GM18508 (cell line): ENCODE results near the gene LAMC2.

Source experiments
- ATAC-seq: cut with Tn5 transposase; IDR thresholded peaks from one replicate; pipeline ENCODE4 v1.9.1; 2021; ENCODE audit warnings: moderate number of reproducible peaks; ENCODE audit not compliant: insufficient read depth, unreplicated experiment

LAMC2 gene

DNA sequence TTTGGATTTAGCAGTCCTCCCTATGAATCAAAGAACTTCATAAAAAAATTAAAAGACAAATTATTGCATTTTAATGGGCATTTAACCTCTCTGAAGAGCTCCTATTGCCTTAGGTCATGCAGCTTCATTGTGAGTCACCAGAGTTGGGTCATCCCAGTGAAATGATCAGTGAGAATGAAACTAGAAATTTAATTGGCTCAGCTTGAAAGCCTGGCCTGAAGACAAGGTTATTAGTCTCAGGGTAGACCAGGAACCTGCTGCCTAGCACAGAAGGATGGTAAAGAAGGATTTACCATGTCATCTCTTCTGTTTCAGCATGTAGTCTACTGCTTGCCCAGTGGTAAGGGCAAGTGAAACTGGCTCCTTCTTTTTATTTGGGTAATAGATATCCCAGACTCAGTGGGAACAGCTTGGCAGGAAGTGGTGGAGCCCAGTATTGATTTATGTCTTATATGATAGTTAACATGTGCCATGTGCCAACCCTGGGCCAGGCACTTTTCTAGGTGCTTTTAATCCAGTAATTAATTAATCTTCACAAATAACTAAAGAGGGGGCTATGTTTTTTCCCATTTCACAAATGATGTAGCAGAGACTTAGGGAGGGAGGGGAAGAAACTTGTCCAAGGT, 23.6 kb downstream of the LAMC2 start:
- ATAC-seq = no peak

- no peak for ATAC-seq
These were observed 24.6 kb downstream of the LAMC2 start for GRCh38 chr1:183210681-183211080.

- ATAC-seq = no peak
These were observed 26.8 kb downstream of the LAMC2 start for GRCh38 chr1:183212870-183213269.

GRCh38 chr1:183214021-183214970, 28.2 kb downstream of the LAMC2 start:
- ATAC-seq = no peak

DNA sequence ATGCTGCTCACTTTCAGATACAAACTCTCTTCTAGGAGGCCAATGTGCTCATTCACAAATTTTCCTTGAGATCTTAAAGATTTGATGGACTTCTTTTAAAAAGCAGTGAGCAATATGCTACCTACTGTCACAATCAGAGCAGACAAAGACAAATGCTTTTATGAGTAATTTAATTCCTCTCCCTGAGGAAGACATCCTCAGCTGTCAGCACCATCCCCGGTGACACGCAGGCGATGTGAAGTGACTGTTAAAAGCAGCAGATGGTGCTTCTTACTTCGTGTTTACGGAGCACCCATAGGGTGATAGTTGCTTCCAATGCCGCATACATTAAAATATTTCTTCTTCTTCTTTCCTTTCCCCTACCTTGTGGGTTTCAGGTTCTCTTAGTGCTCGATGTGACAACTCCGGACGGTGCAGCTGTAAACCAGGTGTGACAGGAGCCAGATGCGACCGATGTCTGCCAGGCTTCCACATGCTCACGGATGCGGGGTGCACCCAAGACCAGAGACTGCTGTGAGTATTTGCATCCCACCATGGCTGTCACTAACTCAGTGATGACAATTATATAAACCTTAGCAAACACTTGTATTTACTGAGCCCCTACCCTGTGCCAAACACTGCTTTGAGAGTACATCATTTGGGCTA, 29.1 kb downstream of the LAMC2 start:
- ATAC-seq = no peak

GRCh38 chr1:183215936-183216335, 29.9 kb downstream of the LAMC2 start:
- ATAC-seq = no peak

DNA sequence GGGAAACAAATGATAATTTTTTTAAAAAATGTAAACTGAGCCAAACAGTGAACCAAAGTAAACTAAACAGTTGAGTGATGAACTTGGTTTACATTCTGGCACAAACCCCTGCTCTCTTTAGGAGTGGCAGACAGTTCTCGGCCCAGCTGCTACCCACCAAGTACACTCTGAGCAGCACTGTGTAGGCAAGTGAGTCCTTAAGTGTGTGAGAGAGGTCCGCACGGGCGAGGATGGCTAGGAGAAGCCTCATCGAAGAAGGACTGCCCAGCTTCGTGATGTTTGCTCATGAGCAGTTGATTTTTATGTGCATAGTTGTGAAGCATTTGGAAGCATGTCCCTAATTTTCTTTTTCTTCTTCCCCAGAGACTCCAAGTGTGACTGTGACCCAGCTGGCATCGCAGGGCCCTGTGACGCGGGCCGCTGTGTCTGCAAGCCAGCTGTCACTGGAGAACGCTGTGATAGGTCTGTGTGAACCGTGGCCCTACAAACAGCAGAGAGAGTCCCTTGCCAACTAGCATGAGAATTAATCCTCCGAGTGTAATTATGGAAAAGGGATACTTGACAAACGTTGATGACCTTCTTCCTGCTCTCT, 32.1 kb downstream of the LAMC2 start:
- no peak for ATAC-seq

GRCh38 chr1:183218971-183219615, 33.0 kb downstream of the LAMC2 start:
- no peak for ATAC-seq

- no peak for ATAC-seq
These were observed 33.5 kb downstream of the LAMC2 start for GRCh38 chr1:183219616-183220009.

DNA sequence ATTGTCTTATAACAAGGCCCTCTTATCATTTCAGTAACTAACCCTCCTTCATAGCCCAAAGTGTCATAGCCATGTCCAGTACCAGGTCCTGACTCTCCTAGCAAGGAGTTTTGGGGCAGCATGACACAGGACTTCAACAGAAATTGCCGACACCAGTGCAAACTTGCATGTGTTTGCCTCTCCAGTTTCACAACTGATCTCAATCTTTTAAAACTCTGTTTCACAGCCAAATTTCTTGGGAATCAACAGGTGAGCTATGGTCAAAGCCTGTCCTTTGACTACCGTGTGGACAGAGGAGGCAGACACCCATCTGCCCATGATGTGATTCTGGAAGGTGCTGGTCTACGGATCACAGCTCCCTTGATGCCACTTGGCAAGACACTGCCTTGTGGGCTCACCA, 36.8 kb downstream of the LAMC2 start:
- ATAC-seq = no peak

GRCh38 chr1:183223467-183223866, 37.4 kb downstream of the LAMC2 start:
- no peak for ATAC-seq

DNA sequence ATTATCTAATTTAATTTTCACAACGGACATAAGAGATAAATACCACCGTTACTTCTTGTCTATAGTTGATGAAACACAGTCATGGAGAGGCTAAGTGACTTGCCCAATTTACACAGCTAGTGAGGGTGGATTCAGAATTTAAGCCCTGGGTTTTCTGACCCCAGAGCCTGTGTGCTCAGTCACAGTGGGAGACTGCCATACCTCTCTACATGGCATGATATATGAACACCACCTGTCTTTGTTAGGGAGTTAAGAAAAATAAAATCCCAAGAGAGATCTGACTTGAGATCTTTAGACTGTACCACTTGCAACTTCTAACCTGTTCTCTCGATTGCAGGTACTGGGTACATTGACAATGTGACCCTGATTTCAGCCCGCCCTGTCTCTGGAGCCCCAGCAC, 40.3 kb downstream of the LAMC2 start:
- no peak for ATAC-seq

DNA sequence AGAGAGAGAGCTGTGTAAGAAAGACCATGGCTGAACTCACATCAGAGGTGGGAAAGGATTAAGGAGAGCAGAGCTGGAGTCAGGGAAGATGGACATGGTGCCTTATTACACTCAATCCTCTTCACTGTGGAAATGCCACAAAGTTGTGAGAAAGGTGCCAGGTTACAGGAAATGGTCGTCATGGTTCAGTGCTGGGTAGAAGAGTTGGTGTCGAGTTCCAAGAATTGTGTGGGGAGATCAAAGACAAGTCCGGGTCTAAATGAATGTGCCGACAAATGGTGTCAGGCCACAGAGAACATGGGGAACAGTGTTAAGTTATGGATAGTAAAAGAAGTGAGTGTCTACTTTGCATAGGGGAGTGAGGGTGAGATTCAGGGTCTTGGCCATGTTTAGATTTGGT, 40.9 kb downstream of the LAMC2 start:
- no peak for ATAC-seq

GRCh38 chr1:183227422-183228346, 41.6 kb downstream of the LAMC2 start:
- no peak for ATAC-seq

DNA sequence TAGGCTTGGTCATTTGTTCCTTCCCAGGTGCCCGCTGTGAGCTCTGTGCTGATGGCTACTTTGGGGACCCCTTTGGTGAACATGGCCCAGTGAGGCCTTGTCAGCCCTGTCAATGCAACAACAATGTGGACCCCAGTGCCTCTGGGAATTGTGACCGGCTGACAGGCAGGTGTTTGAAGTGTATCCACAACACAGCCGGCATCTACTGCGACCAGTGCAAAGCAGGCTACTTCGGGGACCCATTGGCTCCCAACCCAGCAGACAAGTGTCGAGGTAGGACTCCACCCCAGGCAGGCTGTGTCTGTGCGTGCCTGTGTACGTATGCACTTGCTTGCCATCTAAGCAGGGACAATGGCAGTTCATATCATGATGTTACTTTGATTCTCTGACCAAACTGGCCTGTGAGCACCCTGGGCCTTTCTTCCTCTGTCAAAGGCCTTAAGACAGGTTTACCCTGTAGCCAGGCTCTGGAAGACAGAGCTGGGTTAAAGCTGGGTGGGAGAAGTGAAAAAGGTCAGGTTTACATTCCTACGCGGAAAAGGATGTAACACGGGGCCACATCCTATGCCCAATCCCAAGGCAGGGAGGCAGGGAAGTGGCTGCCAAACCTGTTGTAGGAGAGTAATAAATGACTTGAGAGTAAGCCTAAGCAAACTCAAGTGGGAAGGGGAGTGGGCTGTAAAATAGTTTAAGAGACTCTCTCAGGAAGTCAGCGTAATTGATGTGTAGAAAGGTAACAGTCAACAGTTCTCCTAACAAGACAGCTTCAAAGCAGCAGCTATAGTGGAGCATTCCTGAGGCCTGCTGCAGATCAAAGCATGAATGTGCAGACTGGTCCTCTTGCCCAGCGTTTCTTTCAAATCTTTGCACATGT, 42.5 kb downstream of the LAMC2 start:
- no peak for ATAC-seq

DNA sequence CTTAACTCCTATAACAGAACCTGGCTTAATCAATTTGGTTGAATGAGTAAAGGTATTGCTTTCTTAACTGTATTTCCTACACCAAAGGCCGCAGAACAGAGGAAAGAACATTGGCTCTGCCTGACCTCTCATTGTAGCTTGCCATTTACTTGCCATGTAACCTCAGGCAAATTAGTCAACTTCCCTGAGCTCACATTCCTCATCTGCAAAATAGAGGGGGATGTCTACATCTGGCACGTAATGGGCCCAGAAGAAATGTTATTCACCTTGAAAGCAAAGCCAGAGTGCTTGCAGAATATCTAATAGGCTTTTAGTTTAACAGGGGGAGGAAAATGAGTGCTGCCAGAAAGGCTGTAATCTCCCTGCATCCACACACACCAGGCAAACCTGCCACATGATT, 44.3 kb downstream of the LAMC2 start:
- ATAC-seq = no peak

DNA sequence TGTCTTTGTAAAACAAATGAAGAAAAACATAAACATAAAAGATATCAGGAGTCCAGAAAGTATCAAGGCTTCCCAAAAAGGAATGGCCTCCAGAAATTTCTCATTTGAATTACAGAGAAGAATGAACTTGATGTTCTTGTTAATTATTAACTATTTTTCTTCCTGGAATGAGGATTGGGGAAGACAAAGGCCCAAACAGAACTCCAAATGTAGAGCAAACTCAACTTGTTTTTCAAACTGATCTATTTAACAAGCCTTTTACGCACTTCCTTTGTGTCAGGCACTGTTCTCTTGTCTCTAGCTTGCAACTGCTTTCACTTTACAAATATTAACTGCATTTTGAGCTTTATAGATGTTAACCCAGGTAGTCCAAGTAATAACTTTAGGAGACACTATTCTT, 45.5 kb downstream of the LAMC2 start:
- ATAC-seq = no peak

GRCh38 chr1:183233113-183233512, 47.0 kb downstream of the LAMC2 start:
- ATAC-seq = no peak
